ENCODE results near the gene POLR3H. TPM values are rescaled to one million over a fixed set of nuclear protein-coding genes. Genes with fewer than 3 reads are reported as not detected.

Gene POLR3H
- total and polyA plus RNA-seq, 10 of the 15 experiments (the other 5 are each of a cell fraction or from before 2014, with no cell fraction given), result 3.5 to 62.7 (median 24.6) TPM

GRCh38 chr22:41555325-41555982, 11.2 kb upstream of the POLR3H start:
- no peaks in the 10 kb centered on the region for H4K20me1 ChIP-seq (ENCODE audit: control insufficient read depth, insufficient read depth)
- no peak for ATAC-seq
- ChIA-PET RAD21 (ENCODE audit: unreplicated experiment) (no interaction called here), SMC1A (ENCODE audit: uncharacterized antibody, unreplicated experiment) (no interaction called here), CTCF (interaction anchor here (0.8 to 1.4 kb wide), 3 partner anchors 15 to 42 kb away, joined by 3 read pairs; no protein-coding TSS in a partner anchor), POLR2A (no interaction called here)
- H3K9me3 ChIP-seq (replicated peaks; ENCODE audit: control insufficient read depth, insufficient read depth, low read length), result no peaks in the 10 kb centered on the region
- WGBS (ENCODE audit: insufficient coverage, insufficient replicate concordance, low lambda C conversion rate, missing lambda C conversion rate), result 36% methylated on average over 7 of the region's 7 CpGs
- FAIRE-seq, result no peak
- H3K27ac ChIP-seq (ENCODE audit: control insufficient read depth, insufficient read depth), result no peak overlapping the region
- TF ChIP-seq RAD21 (IDR thresholded peaks at IDR 0.05; ENCODE audit: insufficient read depth, low read depth, low read length) (no peak), CBX5 (IDR thresholded peaks at IDR 0.05; ENCODE audit: low read depth) (no peak), ATF7 (IDR thresholded peaks at IDR 0.05; ENCODE audit: low read depth) (no peak), EGR1 (IDR thresholded peaks at IDR 0.05; ENCODE audit: borderline replicate concordance in 1 of 2, low read depth in 2 of 2, low read length in 2 of 2) (no peak), EZH2 (IDR thresholded peaks at IDR 0.05; ENCODE audit: borderline replicate concordance, control insufficient read depth, low read depth, low read length) (no peak), NFYA (IDR thresholded peaks at IDR 0.05; ENCODE audit: borderline replicate concordance, low read depth, low read length) (no peak), NFXL1 (IDR thresholded peaks at IDR 0.05; ENCODE audit: borderline replicate concordance) (no peak), ZNF274 (IDR thresholded peaks at IDR 0.05; ENCODE audit: insufficient read depth, insufficient read length) (no peak), MEF2A (IDR thresholded peaks at IDR 0.05; ENCODE audit: insufficient read depth, low read depth, low read length) (no peak), MLLT1 (IDR thresholded peaks at IDR 0.05) (no peak), NR2C1 (IDR thresholded peaks at IDR 0.05) (no peak), BCL3 (IDR thresholded peaks at IDR 0.05; ENCODE audit: borderline replicate concordance, insufficient read depth, low read depth, low read length, poor library complexity, severe bottlenecking) (no peak)
- TF ChIP-seq, protein P1, sequence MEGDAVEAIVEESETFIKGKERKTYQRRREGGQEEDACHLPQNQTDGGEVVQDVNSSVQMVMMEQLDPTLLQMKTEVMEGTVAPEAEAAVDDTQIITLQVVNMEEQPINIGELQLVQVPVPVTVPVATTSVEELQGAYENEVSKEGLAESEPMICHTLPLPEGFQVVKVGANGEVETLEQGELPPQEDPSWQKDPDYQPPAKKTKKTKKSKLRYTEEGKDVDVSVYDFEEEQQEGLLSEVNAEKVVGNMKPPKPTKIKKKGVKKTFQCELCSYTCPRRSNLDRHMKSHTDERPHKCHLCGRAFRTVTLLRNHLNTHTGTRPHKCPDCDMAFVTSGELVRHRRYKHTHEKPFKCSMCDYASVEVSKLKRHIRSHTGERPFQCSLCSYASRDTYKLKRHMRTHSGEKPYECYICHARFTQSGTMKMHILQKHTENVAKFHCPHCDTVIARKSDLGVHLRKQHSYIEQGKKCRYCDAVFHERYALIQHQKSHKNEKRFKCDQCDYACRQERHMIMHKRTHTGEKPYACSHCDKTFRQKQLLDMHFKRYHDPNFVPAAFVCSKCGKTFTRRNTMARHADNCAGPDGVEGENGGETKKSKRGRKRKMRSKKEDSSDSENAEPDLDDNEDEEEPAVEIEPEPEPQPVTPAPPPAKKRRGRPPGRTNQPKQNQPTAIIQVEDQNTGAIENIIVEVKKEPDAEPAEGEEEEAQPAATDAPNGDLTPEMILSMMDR (IDR thresholded peaks at IDR 0.05 in 2 of 3, conservative IDR thresholded peaks at IDR 0.05 in 1 of 3; ENCODE audit: control insufficient read depth in 2 of 3, extremely low read depth in 1 of 3, insufficient read depth in 1 of 3, low read depth in 3 of 3, low read length in 3 of 3), result no peak
- TF ChIP-seq, protein P2, sequence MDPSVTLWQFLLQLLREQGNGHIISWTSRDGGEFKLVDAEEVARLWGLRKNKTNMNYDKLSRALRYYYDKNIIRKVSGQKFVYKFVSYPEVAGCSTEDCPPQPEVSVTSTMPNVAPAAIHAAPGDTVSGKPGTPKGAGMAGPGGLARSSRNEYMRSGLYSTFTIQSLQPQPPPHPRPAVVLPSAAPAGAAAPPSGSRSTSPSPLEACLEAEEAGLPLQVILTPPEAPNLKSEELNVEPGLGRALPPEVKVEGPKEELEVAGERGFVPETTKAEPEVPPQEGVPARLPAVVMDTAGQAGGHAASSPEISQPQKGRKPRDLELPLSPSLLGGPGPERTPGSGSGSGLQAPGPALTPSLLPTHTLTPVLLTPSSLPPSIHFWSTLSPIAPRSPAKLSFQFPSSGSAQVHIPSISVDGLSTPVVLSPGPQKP (IDR thresholded peaks at IDR 0.05; ENCODE audit: low read depth, low read length), result no peak
- no peaks in the 10 kb centered on the region for H3K36me3 ChIP-seq (ENCODE audit: control insufficient read depth in 2 of 2, insufficient read depth in 2 of 2, low read length in 1 of 2)
- H3K4me1 ChIP-seq (ENCODE audit: control insufficient read depth, insufficient read depth, low read length), result no peaks in the 10 kb centered on the region; the same call in 1 of the 2 replicates
- H3K27me3 ChIP-seq (replicated peaks in 1 of 2; ENCODE audit: control insufficient read depth in 2 of 2, insufficient read depth in 2 of 2, low read length in 1 of 2), result no peaks in the 10 kb centered on the region; a peak in 2 of 4 replicates
- H2AFZ ChIP-seq (ENCODE audit: control insufficient read depth, low read depth, low read length), result no peak overlapping the region
- in situ Hi-C loops (cut with MboI) (no loop called here), intact Hi-C loops (cut with micrococcal nuclease; ENCODE audit: unreplicated experiment) (no loop called here)
- no TSS peak for BruUV-seq (replicated peaks)
- no peak overlapping the region for H3K4me3 ChIP-seq
- no peak overlapping the region for H3K4me2 ChIP-seq (ENCODE audit: control insufficient read depth, insufficient read depth)
- H3K9ac ChIP-seq (ENCODE audit: control insufficient read depth, insufficient read depth, low read length), result no peak overlapping the region
- no peak for DNase-seq (ENCODE audit: low read depth, low spot score)
- no peaks in the 10 kb centered on the region for H3K79me2 ChIP-seq (ENCODE audit: control insufficient read depth, insufficient read depth, low read length)

Data from GM12878 (cell line).